Stimulated activated CD8-positive, alpha-beta memory T cell treated with anti-CD3 and anti-CD28 coated beads, Interleukin-4, amount 100 ng/mL, for 48 hours (primary cell): ENCODE results near the gene GSTA3.
"Not testable (repeated sequence)": the region's sequence is repeated elsewhere in the genome, so short reads cannot be mapped to it uniquely, and the experiment has no call there.

ENCODE experiments used
- DNase-seq: peaks from one replicate; pipeline ENCODE4 v3.0.0-alpha.2; 2020

Gene GSTA3

DNA sequence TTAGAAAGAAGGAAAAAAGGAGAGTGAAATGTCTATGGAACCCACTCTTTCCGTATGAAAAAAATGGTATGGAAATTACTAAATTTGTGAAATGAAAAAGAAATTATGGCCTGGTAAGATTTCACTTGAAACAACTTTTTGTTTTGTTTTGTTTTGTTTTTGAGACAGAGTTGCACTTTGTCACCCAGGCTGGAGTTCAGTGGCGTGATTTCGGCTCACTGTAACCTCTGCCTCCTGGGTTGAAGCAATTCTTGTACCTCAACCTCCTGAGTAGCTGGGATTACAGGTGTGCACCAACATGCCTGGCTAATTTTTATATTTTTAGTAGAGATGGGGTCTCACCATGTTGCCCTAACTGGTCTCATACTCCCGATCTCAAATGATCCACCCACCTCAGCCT is 51.1 kb downstream of the GSTA3 start:
- no peak for DNase-seq

GRCh38 chr6:52856137-52856536 is 53.4 kb downstream of the GSTA3 start:
- not testable (repeated sequence) for DNase-seq

GRCh38 chr6:52849137-52849536 is 60.4 kb downstream of the GSTA3 start:
- no peak for DNase-seq
